Activated B cell treated with CpG ODN at 0.5 μM for 24 hours (primary cell): ENCODE results near the gene FITM1. TPM values are rescaled to one million over a fixed set of nuclear protein-coding genes. Genes with fewer than 3 reads are reported as not detected.
"Not testable (repeated sequence)": the region's sequence is repeated elsewhere in the genome, so short reads cannot be mapped to it uniquely, and the experiment has no call there.

Experiments used
- ATAC-seq: fragments of 200-7000 bp; cut with Tn5 transposase; one replicate; pipeline ENCODE4 v1.10.0; 2021; ENCODE audit warnings: low read depth, mild to moderate bottlenecking, moderate library complexity
- CTCF ChIA-PET: fragments of 350-600 bp; sonication (Branson Sonifier 250); formaldehyde crosslinking; loops from one replicate; lab custom pipeline; 2021; ENCODE audit warnings: antibody characterized with exemption; lab: Charles Lee
- POLR2A ChIA-PET: fragments of 350-600 bp; sonication (Branson Sonifier 250); formaldehyde crosslinking; loops from one replicate; lab custom pipeline; 2021; ENCODE audit warnings: antibody characterized with exemption; lab: Charles Lee
- DNase-seq: peaks from one replicate; pipeline ENCODE4 v3.0.0; 2022
- H3K27ac Mint-ChIP-seq: one replicate; pipeline ENCODE4 v1.8.0; 2020; ENCODE audit warnings: mixed read lengths
- H3K27me3 Mint-ChIP-seq: one replicate; pipeline ENCODE4 v1.8.0; 2021; ENCODE audit warnings: mixed read lengths
- H3K36me3 Mint-ChIP-seq: one replicate; pipeline ENCODE4 v1.8.0; 2021; ENCODE audit warnings: low read depth, mixed read lengths
- H3K4me1 Mint-ChIP-seq: one replicate; pipeline ENCODE4 v1.8.0; 2021; ENCODE audit warnings: mixed read lengths
- H3K4me3 Mint-ChIP-seq: one replicate; pipeline ENCODE4 v1.8.0; 2020; ENCODE audit warnings: mild to moderate bottlenecking, mixed read lengths
- H3K9me3 Mint-ChIP-seq: one replicate; pipeline ENCODE4 v1.8.0; 2020; ENCODE audit warnings: mixed read lengths
- intact Hi-C: fragments of 100-400 bp; cut with micrococcal nuclease; formaldehyde crosslinking; loops from one replicate; pipeline ENCODE4 v1.15.1; 2024
- total RNA-seq: library from RNA; stranded (reverse); gene quantifications from 2 replicates; pipeline ENCODE4 v1.2.3, GENCODE V29; 2022
- TF ChIP-seq, protein P1 (sequence below): fragments of 200-600 bp; IDR thresholded peaks from one replicate; pipeline ENCODE4 v1.8.0; 2022; ENCODE audit warnings: antibody characterized with exemption, mild to moderate bottlenecking

The FITM1 gene
- total RNA-seq, 1 donor from 2014 or later = 2.3 TPM

GRCh38 chr14:24100982-24101494 lies 29.4 kb upstream of the FITM1 start:
- Mint-ChIP-seq H3K27ac (no peak overlapping the region), H3K4me3 (no peak overlapping the region), H3K4me1 (peaks cover 6% of the 10 kb centered on the region), H3K9me3 (peaks cover 2% of the 10 kb centered on the region), H3K27me3 (no peaks in the 10 kb centered on the region), H3K36me3 (peaks cover 81% of the 10 kb centered on the region)
- CTCF ChIA-PET = no interaction called here
- no peak for DNase-seq
- POLR2A ChIA-PET = interaction anchor here (1.0 to 1.1 kb wide), 2 partner anchors 9 to 25 kb away, joined by 3 read pairs; no protein-coding TSS in a partner anchor
- no peak for ATAC-seq
- TF ChIP-seq, protein P1, sequence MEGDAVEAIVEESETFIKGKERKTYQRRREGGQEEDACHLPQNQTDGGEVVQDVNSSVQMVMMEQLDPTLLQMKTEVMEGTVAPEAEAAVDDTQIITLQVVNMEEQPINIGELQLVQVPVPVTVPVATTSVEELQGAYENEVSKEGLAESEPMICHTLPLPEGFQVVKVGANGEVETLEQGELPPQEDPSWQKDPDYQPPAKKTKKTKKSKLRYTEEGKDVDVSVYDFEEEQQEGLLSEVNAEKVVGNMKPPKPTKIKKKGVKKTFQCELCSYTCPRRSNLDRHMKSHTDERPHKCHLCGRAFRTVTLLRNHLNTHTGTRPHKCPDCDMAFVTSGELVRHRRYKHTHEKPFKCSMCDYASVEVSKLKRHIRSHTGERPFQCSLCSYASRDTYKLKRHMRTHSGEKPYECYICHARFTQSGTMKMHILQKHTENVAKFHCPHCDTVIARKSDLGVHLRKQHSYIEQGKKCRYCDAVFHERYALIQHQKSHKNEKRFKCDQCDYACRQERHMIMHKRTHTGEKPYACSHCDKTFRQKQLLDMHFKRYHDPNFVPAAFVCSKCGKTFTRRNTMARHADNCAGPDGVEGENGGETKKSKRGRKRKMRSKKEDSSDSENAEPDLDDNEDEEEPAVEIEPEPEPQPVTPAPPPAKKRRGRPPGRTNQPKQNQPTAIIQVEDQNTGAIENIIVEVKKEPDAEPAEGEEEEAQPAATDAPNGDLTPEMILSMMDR = no peak
- intact Hi-C loops = no loop called here

GRCh38 chr14:24102357-24103048 lies 28.0 kb upstream of the FITM1 start:
- no peaks in the 10 kb centered on the region for H3K4me1 Mint-ChIP-seq
- H3K27ac Mint-ChIP-seq = no peak overlapping the region
- TF ChIP-seq, protein P1 = no peak
- CTCF ChIA-PET = interaction anchor here (7.4 kb wide), 1 partner anchor 10 kb away, joined by 137 read pairs; the partner anchor contains the start of gene PCK2
- no peak overlapping the region for H3K4me3 Mint-ChIP-seq
- POLR2A ChIA-PET = interaction anchor here (0.6 to 9.8 kb wide), 6 partner anchors 8 to 136 kb away, joined by 3 to 115 read pairs (median 4); partner anchors contain the start of genes DCAF11, NRL, PCK2 and PSME2
- H3K27me3 Mint-ChIP-seq = no peaks in the 10 kb centered on the region
- peaks cover 76% of the 10 kb centered on the region for H3K36me3 Mint-ChIP-seq
- DNase-seq (no peak), ATAC-seq (no peak)
- H3K9me3 Mint-ChIP-seq = peaks cover 2% of the 10 kb centered on the region
- intact Hi-C loops = no loop called here

- Mint-ChIP-seq H3K9me3 (peaks cover 2% of the 10 kb centered on the region), H3K36me3 (peaks cover 67% of the 10 kb centered on the region), H3K4me1 (peaks cover 2% of the 10 kb centered on the region), H3K27ac (no peak overlapping the region), H3K27me3 (no peaks in the 10 kb centered on the region), H3K4me3 (no peak overlapping the region)
- ATAC-seq (no peak), DNase-seq (no peak)
- CTCF ChIA-PET = interaction anchor here (7.4 kb wide), 1 partner anchor 11 kb away, joined by 137 read pairs; the partner anchor contains the start of gene PCK2
- intact Hi-C loops = no loop called here
- TF ChIP-seq, protein P1 = no peak
- POLR2A ChIA-PET = interaction anchor here (0.5 to 9.8 kb wide), 4 partner anchors 9 to 65 kb away, joined by 3 to 115 read pairs (median 6); partner anchors contain the start of genes DCAF11, NRL and PCK2
Observed at GRCh38 chr14:24103451-24103850, 27.0 kb upstream of the FITM1 start.

- H3K4me3 Mint-ChIP-seq, intact Hi-C loops, H3K9me3 Mint-ChIP-seq, H3K4me1 Mint-ChIP-seq, DNase-seq, H3K27me3 Mint-ChIP-seq, H3K27ac Mint-ChIP-seq, ATAC-seq: not testable (repeated sequence)
- H3K36me3 Mint-ChIP-seq = peaks cover 46% of the 10 kb centered on the region
- POLR2A ChIA-PET = interaction anchor here (0.9 to 9.8 kb wide), 4 partner anchors 9 to 55 kb away, joined by 4 to 115 read pairs (median 20); partner anchors contain the start of genes DCAF11, IRF9, NRL and PCK2
- CTCF ChIA-PET = interaction anchor here (1.5 to 7.4 kb wide), 4 partner anchors 13 to 331 kb away, joined by 3 to 137 read pairs (median 66); partner anchors contain the start of genes IRF9 and PCK2
Observed at GRCh38 chr14:24105609-24106239, 24.7 kb upstream of the FITM1 start.

GRCh38 chr14:24106672-24107271 lies 23.7 kb upstream of the FITM1 start:
- intact Hi-C loops = no loop called here
- ATAC-seq (no peak), DNase-seq (no peak)
- TF ChIP-seq, protein P1 = no peak
- Mint-ChIP-seq H3K27me3 (no peaks in the 10 kb centered on the region), H3K36me3 (peaks cover 38% of the 10 kb centered on the region), H3K27ac (no peak overlapping the region), H3K4me3 (no peak overlapping the region), H3K4me1 (peaks cover 9% of the 10 kb centered on the region), H3K9me3 (peaks cover 2% of the 10 kb centered on the region)
- ChIA-PET CTCF (interaction anchor here (0.7 to 7.4 kb wide), 6 partner anchors 14 to 193 kb away, joined by 3 to 137 read pairs (median 24); partner anchors contain the start of genes DHRS1, IRF9, NOP9 and PCK2), POLR2A (interaction anchor here (0.6 to 9.8 kb wide), 8 partner anchors 9 to 220 kb away, joined by 3 to 115 read pairs (median 5); partner anchors contain the start of genes IRF9, PCK2, PSME2 and RNF31)
